Skeletal muscle cell (primary cell): ENCODE data around the gene GAL3ST2.
A peak's percentile ranks its signal among the peaks of the same experiment; 100 is the strongest.
"Not testable (repeated sequence)": the region's sequence is repeated elsewhere in the genome, so short reads cannot be mapped to it uniquely, and the experiment has no call there.

Experiments used
- DNase-seq: peaks from one replicate; pipeline ENCODE4 v3.0.0-alpha.2; 2010; ENCODE audit warnings: low read depth
- H3K4me3 ChIP-seq: 2 replicates; pipeline ENCODE4 v1.5.1; 2011; ENCODE audit warnings: low read depth, mild to moderate bottlenecking, control low read depth, low read length, moderate library complexity

GAL3ST2 gene

DNA sequence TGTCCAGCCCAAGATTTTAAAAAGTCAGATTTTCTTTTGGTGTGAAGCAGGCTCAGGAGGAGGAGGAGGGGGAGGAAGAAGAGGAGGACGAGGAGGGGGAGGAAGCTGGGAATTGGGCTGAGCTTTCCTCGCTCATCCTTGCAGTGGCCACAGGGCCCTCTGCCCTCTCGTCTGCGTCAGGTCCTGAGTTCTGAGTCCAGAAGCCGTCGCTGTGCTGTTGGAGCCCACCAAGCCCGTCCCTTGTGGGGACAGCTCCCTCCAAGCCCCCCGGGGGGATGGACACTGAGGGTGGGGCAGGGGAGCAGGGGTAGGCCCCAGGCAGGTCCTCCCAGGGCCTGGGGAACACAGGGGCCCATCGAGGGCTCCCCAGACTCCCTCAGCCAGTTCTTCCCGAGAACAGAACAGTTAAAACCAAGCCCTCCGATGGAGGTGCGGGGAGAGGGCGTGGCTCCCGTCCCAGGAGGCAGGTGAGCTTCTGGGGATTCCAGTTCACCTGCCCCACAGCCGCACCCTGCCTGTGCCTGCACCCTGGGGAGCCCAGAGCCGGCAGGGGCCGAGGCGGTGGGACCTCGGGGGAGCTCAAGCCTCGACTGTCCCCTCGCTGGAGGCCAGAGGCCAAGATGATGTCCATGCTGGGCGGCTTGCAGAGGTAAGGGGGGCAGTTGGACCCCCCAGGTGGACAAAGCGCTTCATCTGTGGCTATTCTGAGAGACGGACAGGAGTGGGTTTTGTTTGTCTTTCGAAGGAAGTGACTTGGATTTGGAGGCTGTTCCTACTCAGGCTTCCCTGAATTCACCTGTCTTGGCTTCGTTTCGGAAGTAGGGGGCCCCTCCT, at the start of gene GAL3ST2:
Gene GAL3ST2 (plus strand): TSS at position 487 of the 834 bp plus-strand sequence. CDS start 134 bp downstream, at position 621.
- DNase-seq: no peak
- no peak within 1 kb of the TSS for H3K4me3 ChIP-seq

DNA sequence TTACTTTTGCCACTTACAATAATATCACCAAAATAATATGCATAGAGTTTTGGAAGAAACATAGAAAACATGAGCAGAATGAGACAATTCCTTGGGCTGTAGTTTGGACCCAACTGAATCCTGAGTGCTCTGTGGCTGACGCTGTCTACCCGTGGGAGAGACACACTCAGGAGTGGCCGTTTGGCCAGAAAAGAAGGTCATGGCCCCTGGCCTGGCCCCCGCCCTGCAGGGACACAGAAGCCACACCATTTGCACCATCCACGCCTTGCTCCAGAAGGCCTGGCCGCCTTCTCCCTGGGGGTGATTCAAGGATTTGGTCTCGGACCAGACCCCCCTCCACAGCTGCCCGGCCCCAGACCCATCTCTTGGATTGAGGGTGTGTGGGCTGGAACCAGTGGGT, 48.6 kb upstream of the GAL3ST2 start:
- no peak for DNase-seq
- no peak overlapping the region for H3K4me3 ChIP-seq

DNA sequence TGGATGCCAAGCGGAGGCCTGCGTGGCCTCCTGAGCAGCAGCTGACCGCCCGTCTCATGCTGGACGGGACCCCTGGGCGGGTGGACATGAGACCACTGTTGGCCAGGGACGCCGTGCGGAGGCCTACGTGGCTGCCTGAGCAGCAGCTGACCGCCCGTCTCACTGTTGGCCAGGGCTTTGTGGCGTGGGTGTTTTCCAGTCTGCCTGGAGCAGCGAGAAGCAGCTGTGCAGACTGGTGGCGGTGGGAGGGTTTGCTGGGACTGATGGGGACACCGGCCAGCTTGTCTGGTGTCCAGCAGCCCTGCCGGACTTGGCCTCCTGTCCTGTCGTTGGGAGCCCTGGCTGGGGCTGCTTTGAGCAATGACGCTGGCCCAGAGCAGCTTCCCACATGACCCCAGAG, 48.0 kb upstream of the GAL3ST2 start:
- no peak for DNase-seq
- no peak overlapping the region for H3K4me3 ChIP-seq

DNA sequence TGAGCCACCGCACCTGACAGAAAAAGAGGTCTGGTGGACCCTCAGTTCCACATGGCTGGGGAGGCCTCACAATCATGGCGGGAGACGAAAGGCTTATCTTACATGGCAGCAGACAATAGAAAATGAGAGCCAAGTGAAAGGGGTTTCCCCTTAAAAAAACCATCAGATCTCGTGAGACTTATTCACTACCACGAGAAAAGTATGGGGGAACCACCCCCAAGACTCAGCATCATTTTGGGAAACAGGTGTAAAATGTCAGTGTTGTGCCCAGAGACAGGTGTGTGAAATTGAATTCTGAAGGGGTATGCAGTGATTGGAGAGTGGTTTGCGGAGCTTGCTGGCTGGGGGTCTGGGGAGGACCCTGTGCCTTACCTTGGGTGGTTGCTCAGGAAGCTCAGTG, 46.8 kb upstream of the GAL3ST2 start:
- DNase-seq: no peak
- no peak overlapping the region for H3K4me3 ChIP-seq

DNA sequence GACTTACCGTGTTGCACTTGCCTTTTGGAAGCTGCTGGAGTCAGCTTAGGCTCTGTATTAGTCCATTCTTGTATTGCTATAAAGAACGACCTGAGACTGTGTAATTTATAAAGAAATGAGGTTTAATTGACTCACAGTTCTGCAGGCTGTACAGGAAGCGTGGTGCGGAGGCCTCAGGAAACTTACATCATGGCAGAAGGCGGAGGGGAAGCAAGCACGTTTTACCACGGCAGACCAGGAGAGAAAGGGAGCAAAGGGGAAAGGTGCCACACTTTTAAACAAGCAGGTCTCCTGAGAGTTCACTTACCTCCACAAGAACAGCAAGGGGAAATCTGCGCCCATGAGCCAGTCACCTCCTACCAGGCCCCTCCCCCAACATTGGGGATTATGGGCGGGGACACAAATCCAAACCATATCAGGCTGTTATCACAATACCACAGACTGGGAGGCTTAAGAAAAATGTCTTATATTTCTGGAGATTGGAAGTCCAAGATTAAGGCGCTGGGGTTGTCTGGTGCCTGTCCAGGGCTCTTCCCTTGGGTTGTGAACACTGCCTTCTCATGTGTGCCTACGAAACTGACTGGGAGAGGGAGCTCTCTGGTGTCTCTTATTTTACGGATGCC, 45.8 kb upstream of the GAL3ST2 start:
- no peak for DNase-seq
- H3K4me3 ChIP-seq: no peak overlapping the region

DNA sequence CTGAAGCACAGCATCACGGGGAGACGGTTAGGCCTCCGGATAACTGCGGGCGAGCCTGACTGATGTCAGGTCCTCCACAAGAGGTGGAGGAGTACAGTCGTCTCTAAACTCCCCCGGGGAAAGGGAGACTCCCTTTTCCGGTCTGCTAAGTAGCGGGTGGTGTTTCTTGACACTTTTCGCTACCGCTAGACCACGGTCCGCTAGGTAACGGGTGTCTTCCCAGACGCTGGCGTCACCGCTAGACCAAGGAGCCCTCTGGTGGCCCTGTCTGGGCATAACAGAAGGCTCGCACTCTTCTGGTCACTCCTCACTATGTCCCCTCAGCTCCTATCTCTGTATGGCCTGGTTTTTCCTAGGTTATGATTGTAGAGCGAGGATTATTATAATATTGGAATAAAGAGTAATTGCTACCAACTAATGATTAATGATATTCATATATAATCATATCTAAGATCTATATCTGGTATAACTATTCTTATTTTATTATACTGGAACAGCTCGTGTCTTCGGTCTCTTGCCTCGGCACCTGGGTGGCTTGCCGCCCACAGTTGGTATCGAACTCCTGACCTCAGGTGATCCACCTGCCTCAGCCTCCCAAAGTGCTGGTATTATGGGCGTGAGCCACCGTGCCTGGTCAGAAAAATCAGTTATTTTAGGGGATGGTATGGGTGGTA, 44.0 kb upstream of the GAL3ST2 start:
- DNase-seq: peak; percentile 5
- H3K4me3 ChIP-seq: not testable (repeated sequence)

DNA sequence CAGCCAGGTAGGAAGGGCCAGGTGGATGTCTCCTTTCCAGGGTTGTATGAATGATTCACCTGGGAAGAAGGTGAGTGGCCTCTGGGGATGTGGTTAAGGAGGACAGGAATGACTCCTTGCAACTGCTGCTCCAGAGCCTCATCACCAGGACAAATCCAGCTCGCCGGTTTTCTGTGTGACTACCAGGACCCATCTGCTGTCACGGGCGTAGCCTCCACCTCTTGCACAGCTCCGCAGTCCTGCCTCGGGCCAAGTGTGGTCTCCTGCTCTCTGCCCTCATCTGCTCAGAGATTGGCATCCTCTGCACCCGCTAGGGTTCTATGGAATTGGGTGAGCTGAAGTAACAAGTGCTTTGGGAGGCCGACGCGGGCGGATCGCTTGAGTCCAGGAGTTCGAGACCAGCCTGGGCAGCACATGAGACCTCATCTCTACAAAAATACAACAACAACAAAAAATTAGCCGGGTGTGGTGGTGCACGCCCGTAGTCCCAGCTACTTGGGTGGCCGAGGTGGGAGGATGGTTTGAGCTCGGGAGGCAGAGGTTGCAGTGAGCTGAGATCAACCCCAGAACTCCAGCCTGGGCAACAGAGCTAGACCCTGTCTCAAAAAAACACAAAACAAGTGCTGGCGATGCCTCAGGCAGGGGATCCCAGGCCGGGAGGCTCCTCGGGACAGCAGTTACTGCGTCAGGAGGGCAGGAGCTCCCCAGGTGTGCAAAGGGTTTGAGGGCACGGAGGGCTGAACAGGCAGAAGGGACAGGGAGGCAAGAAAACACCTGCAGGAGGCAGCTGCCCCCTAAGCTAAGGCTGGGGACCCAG, 43.0 kb upstream of the GAL3ST2 start:
- H3K4me3 ChIP-seq: peak overlapping the region; percentile 72
- DNase-seq: no peak

DNA sequence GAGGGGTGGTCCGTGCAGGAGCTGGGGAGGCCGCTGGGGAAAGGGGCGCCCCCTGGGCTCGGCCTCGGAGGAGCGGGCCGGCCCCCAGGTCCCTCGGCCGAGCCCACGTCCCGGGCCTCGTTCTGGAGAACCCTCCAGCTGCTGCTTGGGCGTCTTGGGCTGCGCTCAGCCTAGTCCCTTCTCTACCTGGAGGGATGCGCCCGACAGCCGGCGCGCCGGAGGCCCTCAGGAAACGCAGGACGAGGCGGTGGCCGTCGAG, 42.5 kb upstream of the GAL3ST2 start:
- peak overlapping the region; percentile 72 for H3K4me3 ChIP-seq
- no peak for DNase-seq

DNA sequence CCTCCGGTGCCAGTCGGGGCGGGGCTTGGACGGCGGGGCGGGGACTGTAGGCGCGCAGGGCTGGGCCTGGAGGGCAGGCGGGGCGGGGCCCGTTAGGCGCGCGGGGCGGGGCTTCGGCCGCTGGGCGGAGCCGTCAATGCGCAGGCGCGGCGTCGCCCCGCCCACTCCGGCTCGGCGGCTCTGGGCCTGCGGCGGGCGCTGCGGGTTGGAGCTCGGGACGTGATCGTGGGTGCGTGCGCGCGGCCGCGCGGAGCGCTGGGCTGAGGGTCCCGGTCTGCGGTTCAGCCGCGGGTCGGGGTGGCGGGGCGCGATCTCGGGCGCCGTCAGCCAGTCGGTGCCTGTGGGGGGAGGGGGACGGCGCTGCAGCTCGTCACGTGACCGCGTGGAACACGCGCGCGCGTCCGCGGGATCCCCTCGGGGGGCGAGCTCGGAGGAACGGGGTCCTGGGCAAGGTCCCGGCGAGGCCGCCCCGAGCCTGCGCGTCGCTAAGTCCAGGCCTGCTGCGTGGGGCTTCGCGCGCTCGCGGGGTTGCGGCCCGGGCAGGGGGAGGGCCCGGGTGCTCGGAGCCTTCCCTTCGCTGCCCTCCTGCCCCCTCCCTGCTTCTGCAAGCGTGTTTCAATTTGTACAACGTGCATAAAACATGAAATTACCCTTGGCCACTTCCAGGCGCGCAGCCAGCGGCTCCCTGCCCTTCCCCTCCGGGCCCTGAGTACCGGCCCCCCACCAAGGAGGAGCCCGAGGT, 42.0 kb upstream of the GAL3ST2 start, which contains the start of gene D2HGDH:
Gene D2HGDH (plus strand): TSS at position 164 of the 742 bp plus-strand sequence. CDS start 595 bp downstream, outside the sequence.
- DNase-seq: peak; percentile 36

DNA sequence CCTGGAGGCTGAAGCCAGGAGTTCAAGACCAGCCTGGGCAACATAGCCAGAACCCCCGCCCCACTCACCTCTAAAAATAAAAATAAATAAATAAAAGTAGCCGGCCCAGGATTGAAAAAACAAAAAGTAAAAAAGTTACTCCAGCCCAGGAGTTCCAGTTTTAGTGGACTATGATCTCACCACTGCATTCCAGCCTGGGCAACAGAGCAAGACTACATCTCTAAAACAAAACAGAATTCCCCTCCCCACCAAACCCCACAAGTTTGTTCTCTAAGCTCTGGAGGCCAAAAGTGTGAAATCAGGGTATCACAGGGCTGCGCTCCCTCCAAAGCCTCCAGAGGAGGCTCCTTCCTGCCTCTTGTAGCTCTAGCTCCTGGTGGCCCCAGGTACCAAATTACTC, 40.5 kb upstream of the GAL3ST2 start:
- H3K4me3 ChIP-seq: no peak overlapping the region
- no peak for DNase-seq

More for the DNA sequence above, 42.0 kb upstream of the GAL3ST2 start, which contains the start of gene D2HGDH:
- H3K4me3 ChIP-seq: peak within 1 kb of the TSS; percentile 72

DNA sequence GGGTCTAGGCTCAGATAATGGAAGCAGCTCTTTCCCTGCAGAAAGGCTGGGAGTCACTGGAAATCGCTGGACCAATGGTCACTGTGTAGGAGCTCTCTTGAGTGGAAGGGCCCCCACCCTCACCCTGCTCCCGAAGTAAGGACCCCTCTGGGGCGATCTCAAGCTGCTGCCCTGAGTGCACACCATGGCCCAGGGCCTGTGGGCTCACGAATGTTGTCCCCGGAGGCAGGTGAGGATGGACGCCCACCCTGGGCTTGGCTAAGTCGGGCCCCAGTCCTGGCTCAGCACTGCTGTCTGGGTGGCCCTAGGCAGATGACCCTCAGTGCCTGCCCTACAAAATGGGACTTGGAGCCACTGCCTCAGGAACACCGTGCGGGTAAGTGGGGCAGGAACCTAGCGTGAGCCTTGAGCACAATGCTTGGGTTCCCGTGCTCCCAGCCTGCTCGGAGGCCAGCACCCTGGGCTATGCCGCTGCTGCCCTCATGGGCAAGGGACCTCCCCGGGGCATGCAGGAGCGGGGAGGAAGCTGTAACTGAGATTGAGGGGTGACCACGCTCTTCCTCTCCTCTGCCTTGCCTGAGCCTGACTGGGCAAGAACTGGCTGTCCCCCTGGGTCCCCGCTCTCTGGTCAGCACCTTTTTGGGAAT, 38.5 kb upstream of the GAL3ST2 start:
- no peak overlapping the region for H3K4me3 ChIP-seq
- DNase-seq: no peak

DNA sequence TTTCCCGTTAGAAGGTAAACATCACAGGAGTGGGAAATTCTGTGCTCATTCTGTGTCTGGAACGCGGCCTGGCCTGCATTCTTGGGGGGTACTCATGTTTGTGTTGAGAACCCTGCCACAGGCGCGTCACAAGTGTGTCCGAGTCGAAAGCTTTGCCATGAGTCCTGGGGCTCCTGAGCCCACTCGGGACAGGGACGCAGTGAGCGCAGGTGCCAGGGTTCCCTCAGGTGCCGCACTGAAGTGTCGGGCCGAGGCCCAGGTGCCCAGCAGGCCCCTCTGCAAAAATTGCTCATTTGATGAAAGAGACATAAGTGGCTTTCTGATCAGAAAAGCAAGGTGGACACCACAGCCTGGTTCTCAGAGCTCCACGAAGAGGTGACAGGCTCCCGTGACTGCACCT, 37.4 kb upstream of the GAL3ST2 start:
- H3K4me3 ChIP-seq: no peak overlapping the region
- no peak for DNase-seq

DNA sequence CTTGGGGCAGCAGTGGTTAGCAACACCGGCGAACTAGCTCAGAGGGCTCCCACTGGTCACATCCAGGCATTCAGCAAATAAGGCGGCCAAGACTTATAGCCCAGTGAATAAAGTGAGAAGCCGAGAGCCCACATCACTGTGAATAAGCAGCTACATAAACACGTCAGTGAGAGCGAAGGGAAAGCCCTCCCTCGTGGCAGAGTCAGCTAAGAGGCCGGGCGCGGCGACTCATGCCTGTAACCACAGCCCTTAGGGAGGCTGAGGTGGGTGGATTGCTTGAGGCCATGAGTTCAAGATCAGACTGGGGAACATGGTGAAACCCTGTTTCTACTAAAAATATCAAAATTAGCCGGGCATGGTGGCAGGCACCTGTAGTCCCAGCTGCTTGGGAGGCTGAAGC, 37.0 kb upstream of the GAL3ST2 start:
- H3K4me3 ChIP-seq: no peak overlapping the region
- DNase-seq: peak; percentile 31

DNA sequence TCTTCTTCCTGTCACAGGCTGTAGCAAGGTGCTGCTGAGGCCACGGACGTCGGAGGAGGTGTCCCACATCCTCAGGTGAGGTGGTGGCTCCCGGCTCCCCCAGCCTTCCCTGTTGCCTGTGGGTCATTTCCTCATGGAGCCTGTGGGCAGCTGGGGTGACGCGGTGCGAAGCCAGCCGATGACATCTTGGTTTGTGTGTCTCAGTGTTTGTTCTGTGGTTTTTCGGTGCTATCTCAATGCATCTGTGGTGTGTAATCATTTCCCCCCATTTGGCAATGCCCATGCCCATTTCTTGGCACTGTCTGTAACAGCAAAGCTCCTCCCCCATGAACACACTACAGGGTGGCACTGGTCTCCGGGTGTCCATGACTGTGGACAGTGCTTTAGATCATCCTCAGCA, 35.6 kb upstream of the GAL3ST2 start:
- no peak overlapping the region for H3K4me3 ChIP-seq
- DNase-seq: no peak

DNA sequence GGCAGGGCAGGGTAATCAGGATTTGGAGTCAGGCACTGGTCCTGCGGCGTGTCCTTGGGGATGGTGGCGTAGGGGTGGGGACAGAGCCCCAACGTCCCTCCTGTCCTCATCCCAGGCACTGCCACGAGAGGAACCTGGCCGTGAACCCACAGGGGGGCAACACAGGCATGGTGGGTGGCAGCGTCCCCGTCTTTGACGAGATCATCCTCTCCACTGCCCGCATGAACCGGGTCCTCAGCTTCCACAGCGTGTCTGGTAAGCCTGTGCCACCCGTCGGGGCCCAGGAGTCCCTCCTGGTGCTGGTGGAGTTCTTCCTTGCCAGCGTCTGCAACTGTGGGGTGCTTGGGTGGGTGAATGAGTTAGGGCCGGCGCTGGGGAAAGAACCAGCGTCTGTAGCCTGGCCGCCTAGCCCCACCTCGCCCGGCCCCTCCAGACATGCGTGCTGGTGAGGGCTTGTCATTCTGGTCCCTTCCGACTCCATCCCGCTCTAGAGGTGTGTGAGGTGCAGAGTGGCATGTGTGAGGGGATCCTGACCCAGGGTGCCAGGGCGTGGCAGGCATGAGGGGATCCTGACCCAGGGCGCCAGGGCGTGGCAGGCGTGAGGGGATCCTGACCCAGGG, 34.2 kb upstream of the GAL3ST2 start:
- no peak overlapping the region for H3K4me3 ChIP-seq
- no peak for DNase-seq

DNA sequence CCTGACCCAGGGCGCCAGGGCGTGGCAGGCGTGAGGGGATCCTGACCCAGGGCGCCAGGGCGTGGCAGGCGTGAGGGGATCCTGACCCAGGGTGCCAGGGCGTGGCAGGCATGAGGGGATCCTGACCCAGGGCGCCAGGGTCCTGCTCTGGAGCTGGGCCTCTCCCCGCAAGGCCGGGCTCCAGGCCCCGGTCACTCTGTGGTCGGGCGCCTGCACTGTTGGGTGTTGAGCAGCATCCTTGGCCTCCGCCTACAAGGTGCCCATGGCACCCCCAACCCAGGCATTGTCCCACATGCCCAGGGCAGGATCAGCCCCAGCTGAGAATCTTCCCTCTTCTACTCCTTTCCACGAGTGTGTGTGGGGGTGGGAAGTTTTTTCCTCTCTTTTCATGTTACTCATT, 33.6 kb upstream of the GAL3ST2 start:
- H3K4me3 ChIP-seq, DNase-seq: not testable (repeated sequence)

DNA sequence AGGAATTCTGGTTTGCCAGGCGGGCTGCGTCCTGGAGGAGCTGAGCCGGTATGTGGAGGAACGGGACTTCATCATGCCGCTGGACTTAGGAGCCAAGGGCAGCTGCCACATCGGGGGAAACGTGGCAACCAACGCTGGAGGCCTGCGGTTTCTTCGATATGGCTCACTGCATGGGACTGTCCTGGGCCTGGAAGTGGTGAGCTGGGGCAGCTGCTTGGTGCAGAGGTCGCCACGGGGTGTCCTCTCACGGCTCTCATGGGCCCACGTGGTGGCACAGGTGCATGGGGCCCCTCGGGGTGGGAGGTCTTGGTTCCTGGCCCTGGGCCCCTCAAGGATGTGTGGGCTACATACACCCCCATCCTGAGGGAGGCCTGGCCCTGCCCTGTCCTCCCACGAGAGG, 33.0 kb upstream of the GAL3ST2 start:
- no peak overlapping the region for H3K4me3 ChIP-seq
- DNase-seq: no peak

DNA sequence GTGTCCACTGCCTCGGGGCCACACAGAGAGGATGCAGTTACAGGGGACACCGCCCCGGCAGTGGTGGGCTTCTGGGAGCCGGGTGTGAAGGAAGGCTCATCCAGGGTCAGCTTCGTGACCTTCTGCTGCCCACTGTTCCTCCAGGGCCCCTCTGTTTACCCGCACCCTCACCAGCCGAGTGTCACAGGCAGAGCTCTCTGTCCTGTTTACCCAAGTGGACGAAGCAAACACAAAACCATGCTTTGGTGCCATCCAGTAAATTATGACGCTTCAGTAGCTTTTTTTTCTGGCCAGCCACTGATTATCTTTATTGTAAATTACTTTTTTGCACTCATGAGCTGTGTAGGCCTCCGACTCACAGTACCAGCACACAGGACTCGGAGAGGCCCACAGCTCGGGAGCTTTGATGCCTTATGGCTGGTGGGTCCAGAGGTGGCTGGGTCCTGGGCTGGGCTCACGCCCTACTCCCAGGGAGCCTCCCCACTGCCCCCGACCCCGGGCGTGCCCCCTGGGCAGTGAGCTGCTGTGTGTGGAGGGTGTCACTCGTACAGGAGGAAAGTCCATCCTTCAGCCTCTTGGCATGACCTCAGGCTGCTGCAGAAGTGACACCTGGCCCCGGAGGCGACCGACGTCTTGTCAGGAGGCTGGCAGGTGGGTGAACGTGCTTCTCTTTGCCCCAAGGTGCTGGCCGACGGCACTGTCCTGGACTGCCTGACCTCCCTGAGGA, 32.4 kb upstream of the GAL3ST2 start:
- DNase-seq: no peak

More for the DNA sequence above, 32.4 kb upstream of the GAL3ST2 start:
- no peak overlapping the region for H3K4me3 ChIP-seq
